Activated CD8-positive, alpha-beta memory T cell treated with anti-CD3 and anti-CD28 coated beads for 4 hours (primary cell): Measurements from ENCODE around the gene JAK1.
"Not testable (repeated sequence)": the region's sequence is repeated elsewhere in the genome, so short reads cannot be mapped to it uniquely, and the experiment has no call there.

Source experiments
- DNase-seq, 2 donors: peaks; one replicate each; pipeline ENCODE4 v3.0.0-alpha.2; 2020; ENCODE audit warnings: low read depth in 2 of 2

Gene JAK1

DNA sequence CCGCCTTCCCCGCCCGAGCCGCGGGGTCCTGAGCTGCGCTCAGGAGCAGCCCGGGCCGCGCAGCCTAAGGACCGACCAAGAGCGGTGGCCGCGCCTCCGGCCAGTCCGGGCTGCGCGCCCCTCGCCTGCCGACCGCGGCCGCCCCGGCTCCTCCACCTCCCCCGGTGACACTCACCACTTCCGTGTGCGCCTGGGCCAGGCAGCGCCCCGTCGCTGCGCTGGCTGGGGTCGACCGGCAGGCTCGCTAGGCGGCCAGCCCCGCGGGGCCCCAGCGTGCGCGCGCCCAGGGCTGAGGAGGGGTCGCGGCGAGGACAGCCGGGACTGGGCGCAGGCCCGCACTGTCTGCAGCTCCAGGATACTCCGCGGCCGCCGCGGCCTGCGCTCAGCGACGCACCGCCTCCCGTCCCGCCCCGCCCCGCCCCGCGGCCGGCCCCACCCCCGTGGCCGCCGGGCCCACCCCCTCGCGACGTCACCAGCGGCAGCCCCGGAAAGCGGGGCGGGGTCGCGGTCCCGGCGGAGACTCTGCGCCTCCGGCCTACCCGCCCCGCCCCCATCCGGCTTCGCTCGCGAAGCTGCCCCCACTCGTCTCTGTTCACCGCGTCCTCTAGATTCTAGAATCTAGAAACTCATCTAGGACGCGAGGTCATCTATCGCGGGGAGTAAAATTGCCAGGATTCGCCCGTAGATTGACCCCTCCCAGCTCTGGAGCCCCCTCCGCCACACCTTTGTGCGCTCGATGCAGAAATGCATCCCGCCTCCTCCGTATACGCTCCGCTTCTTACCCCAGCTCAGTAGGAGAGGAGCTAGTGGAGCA, at the start of gene JAK1:
Gene JAK1 (minus strand): TSS at position 392 of the 814 bp plus-strand sequence. CDS start 80,285 bp downstream, outside the sequence.
- peak; percentile 78 to 81 for DNase-seq

DNA sequence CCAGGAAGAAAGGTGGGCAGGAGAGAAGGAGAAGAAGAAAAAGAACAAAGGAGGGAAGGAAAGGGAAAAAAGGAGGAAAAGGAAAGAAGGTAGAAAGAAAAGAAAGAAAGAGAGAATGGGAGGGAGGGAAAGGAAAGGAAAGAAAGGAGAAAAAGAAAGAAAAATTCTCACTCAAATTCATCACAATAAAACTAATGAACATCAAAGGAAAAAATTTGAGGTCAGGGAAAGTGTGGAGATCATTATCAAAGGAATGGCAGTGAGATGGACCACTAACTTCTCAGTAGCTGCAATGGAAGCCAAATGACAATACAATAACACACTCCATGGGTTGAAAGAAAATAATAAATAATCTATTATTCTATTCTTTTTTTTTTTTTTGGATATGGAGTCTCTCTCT, 48.0 kb upstream of the JAK1 start:
- no peak for DNase-seq

DNA sequence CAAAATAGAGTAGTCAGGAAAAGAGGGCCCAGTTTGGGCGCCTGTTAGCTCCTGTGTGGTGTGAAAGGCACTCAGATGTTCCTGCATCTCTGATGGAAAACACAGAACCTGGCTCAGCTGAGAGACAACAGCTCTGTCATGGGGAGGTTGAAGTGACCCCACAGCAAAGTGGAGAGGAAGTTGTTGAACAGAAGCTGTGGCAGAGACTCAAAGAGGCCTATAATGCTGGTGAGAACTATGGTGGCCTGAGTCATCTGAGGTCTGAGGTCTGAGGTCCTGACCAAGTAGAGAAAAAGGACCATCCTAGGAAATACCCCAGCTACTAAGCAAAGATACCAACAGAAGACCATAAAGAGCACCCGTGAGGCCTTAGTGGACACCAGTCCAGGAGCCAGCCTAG, 45.6 kb upstream of the JAK1 start:
- no peak for DNase-seq

DNA sequence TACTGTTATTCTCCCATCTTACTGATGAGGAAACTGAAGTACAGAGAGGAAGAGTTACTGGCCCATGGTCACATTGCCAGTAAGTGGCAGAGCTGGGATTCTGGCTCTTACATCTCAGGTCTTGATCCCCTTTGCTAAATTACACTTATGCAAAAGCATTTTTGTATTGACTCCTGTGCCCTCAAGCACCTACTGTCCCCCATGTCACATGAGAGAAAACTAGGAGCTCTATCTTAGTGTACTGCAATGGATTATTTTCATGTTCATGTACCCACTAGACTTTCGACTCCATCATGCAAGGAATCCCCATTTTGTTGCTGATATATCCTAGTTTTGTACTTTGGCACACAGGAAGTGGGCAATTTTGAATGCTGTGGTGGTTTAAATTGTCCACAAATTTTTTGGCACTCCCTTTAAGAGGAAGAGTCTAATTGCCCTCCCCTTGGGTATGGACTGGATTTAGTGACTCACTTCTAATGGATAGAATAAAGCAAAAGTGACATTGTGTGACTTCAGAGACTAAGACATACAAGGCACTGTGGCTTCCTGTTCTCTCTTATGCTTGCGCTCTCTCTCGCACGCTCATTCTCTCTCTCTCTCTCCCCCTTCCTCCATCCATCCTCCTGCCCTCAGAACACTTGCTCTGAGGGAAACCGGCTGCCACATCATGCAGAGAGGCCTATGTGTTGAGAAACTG, 43.5 kb upstream of the JAK1 start:
- no peak for DNase-seq

DNA sequence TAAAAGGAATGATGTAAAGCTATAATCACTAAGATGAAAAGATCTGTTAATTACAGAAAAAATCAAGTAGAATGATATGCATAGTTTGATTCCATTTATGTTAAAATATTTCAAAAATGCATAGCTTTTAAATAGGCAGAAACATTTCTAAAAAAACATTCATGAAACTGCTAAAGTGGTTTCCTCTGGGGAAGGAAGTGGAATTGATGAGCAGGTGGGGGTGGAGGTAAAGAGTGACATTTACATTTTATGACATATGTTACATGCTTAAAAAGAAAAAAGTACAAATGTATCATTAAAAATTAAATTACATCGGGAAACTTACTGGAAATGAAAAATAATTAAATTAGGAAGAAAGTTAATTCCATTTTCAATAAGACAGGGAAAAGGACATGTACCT, 42.8 kb upstream of the JAK1 start:
- DNase-seq = no peak

DNA sequence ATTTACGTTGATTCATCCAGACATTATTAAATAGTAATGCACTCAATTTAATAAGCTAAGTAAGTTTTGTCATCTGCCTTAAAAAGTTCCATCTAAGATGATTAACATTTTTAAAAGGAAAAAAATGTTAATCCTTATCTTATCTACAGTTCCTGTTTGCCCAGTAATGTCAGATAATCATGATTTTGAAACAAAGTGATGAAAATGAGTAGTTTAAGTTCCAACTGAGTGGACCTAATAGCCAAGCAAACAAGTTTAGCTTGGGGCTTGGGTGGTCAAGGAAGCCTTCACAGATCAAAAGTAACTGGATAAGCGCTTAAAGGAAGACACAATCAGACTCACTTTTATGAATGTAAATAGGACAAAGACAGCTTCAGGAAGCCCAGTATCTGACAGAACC, 40.5 kb upstream of the JAK1 start:
- DNase-seq = no peak

DNA sequence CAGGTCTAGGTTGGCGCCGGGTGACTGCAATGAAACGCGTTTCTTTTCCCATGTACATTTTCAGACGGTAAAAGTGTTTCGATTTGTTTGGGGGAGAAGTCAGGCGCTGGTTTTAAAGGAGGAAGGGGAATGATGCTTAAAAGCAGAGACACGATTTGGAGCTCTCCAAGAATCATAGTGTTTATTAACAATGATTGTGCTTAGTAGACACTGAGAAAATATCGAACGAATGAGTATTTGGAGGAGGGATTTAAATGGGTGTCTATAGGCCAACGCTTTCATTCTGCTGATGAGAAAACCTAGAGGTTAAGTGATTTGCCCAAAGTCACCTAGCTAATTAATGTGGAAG, 36.9 kb upstream of the JAK1 start:
- no peak for DNase-seq

DNA sequence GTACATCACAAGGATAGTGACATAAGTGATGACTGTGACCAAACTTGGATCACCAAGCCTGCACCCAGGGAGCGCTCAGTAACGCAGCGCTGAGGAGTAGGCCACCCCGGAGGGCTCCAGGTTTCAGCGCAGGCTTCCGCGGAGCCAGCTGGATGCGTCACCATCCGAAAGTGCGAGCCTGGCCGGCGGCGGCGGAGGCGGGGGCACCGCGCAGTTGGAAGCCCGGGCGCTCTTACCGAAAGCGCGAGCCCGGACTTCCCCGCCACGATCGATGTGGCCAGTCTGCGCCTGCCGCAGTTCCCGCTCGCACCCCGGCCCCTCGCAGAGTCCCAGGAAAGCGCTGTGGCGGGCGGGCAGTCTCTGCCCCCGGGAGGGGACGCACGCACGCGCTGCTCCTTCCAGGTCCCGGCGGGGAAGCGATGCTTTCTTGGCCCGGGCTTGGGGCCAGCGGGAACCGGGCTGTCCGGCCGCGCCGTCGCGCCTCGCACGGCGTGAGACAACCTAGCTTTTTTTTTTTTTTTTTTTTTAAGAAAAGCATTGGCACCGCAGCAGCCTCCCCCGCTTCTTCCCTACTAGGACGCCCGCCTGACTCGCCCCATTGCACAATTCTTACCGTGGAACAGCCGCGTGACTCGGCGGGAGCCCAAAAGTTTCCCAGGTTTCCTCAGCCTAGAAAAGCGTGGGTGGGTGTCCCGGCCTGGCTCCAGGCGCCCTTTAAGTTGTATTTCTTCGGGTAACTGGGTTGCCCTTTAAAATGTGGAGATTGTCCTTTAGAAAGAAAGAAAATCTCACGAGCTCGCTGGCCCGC, 36.4 kb upstream of the JAK1 start:
- DNase-seq = peak; percentile 42 to 49

DNA sequence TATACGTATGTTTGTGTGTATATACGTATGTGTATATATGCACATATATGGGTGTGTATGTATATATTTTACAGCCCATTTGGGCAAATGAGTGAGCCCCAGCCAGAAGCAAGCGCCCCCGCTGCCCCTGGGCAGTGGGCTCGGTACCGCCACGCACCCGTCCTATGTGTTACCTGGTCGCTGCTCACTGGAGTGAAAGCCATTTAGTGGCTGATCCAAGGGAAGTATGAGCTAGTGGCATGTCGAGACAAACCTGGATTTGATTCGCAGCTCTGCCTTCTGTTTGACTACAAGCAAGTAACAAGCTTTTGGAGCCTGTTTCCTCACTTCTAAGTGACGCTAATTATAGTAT, 35.8 kb upstream of the JAK1 start:
- DNase-seq = no peak

DNA sequence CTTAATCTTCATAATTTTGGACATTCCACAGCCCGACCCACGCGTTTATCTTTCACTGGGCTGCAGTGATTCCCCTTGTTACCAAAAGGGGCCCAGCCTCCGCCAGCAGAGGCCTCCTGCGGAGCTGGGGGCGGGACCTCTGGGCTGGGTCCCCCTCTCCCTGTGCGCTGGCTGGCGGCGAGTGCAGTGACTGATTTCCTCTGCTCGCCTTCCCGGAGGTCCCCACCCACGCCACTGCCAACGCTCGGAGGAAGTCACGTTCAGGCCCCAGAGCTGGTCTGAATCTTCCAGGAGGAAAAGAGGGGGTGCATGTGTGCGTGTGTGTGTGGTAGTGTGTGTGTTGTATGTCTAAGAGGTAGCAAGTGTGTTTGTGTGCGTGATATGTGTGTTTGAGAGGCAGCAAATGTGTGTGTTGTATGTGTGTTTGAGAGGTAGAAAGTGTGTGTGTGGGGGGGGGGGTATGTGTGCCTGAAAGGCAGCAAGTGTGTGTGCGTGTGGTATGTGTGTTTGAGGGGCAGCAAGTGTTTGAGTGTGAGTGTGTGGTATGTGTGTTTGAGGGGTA, 35.0 kb upstream of the JAK1 start:
- peak; percentile 59 to 76 for DNase-seq

DNA sequence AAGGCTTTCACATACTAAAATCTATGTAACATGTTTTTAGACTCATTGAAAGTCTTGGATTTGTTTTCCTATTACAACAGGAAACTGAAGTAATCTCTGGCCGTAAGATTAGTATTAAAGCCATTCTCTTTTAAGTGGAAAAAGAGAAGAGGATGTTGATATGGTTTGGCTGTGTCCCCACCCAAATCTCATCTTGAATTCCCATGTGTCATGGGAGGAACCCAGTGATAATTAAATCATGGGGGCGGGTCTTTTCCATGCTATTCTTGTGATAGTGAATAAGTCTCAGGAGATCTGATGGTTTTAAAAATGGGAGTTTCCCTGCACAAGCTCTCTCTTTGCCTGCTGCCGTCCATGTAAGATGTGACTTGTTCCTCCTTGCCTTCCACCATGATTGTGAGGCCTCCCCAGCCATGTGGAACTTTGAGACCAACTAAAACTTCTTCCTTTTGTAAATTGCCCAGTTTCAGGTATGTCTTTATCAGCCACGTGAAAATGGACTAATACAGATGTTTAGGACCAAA, 32.1 kb upstream of the JAK1 start:
- not testable (repeated sequence) for DNase-seq

DNA sequence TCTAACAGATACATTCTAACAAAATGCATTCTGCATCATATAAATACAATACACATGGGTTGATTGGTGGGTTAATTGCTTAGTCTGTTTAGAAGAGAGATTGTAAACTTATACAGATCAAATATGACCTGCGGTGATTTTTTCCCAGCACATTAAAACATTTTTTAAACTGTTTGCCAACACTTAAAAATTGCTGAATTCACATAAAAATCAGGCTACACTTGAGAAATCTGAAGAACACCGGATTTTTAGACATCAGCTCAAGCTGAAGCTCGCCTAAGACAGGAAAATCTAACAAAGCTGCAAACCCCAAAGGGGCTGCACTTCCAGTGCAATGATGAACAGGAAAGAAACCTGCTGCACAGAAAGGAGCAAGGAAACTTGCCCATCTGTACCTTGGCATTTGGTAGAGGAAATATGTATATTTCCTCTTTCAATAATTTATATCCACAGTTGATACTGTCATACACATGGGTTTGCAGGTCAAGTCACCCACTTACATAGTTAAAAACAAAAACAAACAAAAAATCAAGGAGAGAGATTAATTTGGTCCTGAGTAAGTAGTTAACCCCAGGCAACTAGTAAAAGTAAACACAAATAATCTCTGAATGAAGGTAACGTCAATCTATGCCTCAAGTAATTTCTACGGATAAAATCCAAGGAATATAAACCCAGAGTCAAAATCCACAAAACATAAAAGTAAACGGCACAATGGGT, 30.4 kb upstream of the JAK1 start:
- no peak for DNase-seq

DNA sequence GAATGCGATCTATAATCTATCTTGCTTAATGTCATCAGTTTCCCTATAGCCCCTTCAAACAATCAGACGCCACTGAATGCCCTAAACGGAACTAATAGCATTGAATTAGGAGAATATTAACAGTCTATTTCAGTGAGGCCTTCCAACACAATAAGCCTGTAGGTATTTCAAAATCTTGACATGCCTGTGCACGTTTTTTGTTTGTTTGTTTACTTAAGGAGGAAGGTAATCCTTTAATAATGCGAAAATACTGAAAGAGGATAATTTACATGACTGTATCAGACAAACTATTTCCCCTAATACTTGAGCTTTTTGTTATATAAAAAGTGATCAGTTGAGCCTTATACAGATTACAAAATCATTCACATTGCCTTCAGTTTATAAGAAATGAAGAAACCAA, 29.0 kb upstream of the JAK1 start:
- DNase-seq = no peak

DNA sequence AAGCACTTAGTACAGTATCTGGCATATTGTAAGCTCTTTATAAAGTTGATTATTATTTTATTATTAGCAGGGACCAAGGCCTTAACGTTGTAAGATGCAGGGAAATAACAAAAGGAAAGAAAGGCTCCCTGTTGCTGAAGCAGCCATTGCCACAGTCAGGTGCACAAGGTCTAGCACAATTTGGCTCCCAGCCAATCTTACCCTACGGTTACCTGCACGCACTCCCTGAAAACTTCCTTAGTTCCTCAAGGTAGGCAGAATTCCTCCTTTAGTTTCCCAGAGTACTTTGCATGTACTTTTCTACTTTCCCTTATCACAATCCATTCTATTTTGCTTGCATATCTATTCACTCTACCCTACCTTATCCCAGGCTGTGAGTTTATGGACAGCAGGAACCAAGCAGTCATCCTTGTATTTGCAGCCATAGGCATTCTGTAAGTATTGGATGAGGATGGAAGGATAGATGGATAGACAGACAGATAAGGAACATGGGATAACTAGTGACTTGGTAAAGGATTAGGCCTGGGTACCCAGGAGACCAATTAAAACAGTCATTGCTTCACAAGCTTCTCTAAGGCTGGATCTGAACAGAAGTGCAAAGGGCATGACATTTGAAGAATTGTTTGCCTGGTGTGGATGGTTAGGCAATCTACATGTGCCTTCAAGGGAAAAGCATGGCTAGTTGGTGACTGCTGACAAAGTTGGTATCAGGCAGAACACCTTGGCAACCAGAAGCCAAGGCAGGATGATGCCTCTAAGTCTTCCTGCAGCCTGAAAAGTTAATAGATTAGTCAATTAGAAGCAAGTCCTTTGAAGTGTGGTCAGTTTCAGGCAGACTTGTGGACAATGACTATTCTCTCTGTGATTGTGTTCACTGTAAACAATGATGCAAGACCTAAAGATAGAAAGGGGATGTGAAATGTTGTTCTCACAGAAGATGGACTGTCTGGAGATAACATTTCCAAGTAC, 20.8 kb upstream of the JAK1 start:
- DNase-seq = no peak

DNA sequence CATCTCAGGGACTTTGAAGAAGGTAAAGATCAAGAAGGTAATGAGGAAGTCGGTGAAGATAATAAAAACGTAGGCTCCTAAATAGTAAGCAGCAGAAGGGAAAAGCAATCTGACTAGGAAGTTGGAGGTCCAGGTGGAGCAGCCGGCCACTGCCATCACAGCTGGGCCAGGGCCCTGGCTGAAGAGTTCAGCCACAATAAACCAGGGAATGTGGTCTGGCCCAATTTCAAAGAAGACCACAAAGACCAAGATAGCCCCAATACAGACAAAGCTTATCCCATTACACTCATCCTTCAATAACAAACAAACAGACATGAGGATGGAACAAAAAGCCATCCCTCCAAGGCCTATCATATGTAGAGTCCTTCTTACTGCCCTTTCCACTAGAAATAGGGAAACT, 18.4 kb upstream of the JAK1 start:
- no peak for DNase-seq

DNA sequence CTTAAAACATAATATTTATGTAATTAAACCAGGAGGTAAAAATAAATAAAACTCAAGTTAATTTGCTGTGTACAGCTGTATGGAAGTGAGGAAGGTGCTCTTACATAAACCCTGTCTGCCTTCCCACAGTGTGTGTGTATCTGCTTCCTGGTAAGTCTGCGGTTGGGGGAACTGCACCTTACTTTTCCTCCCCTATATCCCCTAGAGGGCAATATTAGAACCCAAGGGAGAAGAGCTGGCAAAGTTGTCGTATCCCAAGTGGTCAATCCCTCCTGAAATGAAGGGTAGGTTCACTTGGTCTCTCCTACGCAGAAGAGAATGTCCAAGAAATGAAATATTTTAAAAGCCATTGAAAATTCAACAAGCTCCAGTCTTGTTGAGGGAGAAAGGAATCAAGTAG, 17.8 kb upstream of the JAK1 start:
- DNase-seq = no peak

DNA sequence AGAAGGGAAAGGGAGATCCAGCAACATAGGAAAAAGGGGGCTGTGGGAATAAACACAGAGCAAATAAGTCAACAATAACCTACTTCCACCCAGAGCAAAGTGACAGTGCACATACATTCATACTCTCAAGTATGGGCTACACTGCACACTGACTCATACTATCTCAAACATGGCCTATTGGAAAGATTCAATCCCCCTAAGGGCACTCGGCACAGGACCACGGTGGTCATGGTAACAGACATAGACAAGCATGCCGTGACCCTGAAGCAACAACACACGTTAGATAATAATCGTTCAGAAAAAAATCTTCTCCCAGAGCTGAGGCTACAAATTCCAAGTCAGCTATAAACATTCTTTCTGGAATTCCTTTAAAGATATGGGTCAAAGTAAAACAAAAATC, 16.8 kb upstream of the JAK1 start:
- no peak for DNase-seq

DNA sequence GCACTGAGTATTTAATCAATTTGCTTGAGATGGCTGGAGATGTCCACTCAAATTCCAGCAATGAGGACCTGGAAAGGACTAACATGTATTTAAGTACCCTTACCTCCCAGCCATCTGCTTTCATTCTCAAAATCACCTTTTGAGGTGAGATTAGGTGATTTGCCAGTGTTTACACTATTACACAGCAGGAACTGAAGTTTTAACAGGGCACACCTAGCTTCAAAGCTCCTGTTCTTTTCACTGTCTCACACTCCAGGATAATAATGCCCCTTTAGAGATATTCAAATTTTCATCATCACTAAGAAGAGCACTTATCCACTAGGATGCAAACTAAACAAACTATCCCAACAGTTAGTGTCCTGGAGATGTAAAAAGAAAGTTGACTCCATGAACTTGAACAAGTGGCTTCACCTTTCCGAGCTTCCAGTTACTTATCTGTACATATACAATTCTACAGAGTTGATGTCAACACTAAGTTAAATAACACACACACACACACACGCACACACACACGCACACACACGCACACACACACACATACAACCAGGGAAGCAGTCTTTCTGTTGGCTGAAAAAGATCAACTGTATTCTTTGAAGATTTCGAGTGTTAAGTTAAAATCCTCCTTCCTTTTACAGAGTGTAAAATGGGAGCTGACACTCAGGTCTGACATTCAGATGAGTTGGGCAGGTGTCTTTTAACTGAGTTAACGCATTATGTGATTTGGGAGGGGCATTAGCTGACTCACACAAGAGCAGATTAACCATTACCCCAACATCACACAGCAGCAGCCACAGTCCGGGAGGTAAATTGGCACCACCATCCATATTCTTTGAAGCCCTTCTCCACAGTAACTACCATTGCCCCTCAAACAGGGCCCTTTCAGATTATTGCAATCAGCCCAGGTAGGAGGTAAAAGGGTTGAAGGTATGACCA, 15.5 kb upstream of the JAK1 start:
- no peak for DNase-seq
